H1 (cell line): ENCODE data around the gene FMN2. TPM values are rescaled to one million over a fixed set of nuclear protein-coding genes. Genes with fewer than 3 reads are reported as not detected.

Experiments used
- CBX8 ChIP-seq: fragments of 300-800, 300-1000 bp; sonication (generic); IDR thresholded peaks from 2 replicates; pipeline ENCODE4 v1.7.1; 2016; ENCODE audit warnings: low read depth, low read length, borderline replicate concordance
- EGR1 ChIP-seq: IDR thresholded peaks from 2 replicates; pipeline ENCODE4 v1.6.1; 2011; ENCODE audit warnings: low read depth, low read length, borderline replicate concordance
- EP300 ChIP-seq, 2 experiments: IDR thresholded peaks; 1 replicate in 1 of 2; 2 replicates in 1 of 2; pipeline ENCODE4 v1.6.1; 2011 to 2012; ENCODE audit warnings: low read depth in 2 of 2, low read length in 2 of 2, mild to moderate bottlenecking in 2 of 2, borderline replicate concordance in 1 of 2, inconsistent platforms in 1 of 2, moderate library complexity in 1 of 2
- JUND ChIP-seq: IDR thresholded peaks from 2 replicates; pipeline ENCODE4 v1.6.1; 2011; ENCODE audit warnings: mild to moderate bottlenecking, improper control_type of control experiment, low read length
- NANOG ChIP-seq: IDR thresholded peaks from 2 replicates; pipeline ENCODE4 v1.6.1; 2011; ENCODE audit warnings: low read length, low read depth, mild to moderate bottlenecking, inconsistent platforms; ENCODE audit not compliant: insufficient read depth, poor library complexity, severe bottlenecking
- YY1 ChIP-seq: IDR thresholded peaks from 2 replicates; pipeline ENCODE4 v1.6.1; 2011; ENCODE audit warnings: low read depth, mild to moderate bottlenecking, low read length
- polyA plus RNA-seq, 7 experiments: library from polyadenylated mRNA; depleted of rRNA in 3 of 7; stranded (reverse) in 5 of 7; unstranded in 2 of 7; fragments of >200 nt in 5 of 7; fragments of 200-250 nt in 2 of 7; gene quantifications; 1 replicate in 5 of 7; 2 replicates in 1 of 7; 4 replicates in 1 of 7; pipeline versions ENCODE4 v1.2.1 to v1.2.3, GENCODE V29; 2011 to 2013; ENCODE audit warnings: missing spikeins in 2 of 7, mixed read lengths in 2 of 7
- total RNA-seq: library from RNA; stranded (reverse); fragmentation: NEBNext Ultra II Directional; extraction: Animal tissue kit (Norgen Biotek cat#: 25700); gene quantifications from 2 replicates; pipeline ENCODE4 v1.2.1, GENCODE V29; 2021
- TF ChIP-seq, protein P1 (sequence below): fragments of 300-600 bp; sonication (generic); IDR thresholded peaks from 2 replicates; pipeline ENCODE4 v1.7.1; 2012; ENCODE audit warnings: low read length, moderate library complexity, mild to moderate bottlenecking, inconsistent platforms; ENCODE audit not compliant: insufficient replicate concordance
- TF ChIP-seq, protein P2 (sequence below): IDR thresholded peaks from 2 replicates; pipeline ENCODE4 v1.6.1; 2011; ENCODE audit warnings: low read length, improper control_type of control experiment

The FMN2 gene
- total and polyA plus RNA-seq, 2 of the 8 experiments (the other 6 are each of a cell fraction or from before 2014, with no cell fraction given): 0.83 to 2.0 TPM

DNA sequence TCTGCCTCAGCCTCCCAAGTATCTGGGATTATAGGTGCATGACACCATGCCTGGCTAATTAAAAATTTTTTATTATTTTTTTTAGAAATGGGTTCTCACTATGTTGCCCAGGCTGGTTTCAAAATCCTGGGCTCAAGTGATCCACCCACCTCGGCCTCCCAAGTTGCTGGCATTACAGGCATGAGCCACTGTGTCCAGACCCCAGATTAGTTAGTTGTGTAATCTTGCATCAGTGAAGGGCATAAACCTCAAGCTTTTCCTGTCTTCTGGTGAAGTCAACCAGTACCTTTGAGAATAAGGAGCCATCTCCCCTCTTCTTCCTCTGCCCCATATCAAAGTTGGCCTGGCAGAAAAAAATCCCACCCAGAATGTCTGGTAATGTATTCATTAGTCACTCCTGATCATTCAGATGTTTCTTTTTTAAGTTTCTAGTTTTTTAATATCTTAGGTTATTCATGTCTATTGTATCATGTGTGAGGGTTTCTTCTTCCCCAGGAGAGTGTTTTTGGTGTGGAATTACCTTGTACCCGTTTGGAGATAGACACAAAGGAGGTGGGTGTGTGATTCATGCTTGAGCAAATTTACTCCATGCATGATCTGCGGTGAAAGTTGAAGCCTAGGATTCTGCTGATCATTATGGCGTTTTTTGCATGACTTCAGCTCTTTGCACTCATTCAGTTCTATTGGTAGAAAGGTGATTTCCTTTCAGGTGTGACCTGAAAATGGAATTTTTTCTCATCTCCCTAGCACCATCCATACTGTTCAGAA is 144.0 kb downstream of the FMN2 start (continued):
- TF ChIP-seq, protein P1, sequence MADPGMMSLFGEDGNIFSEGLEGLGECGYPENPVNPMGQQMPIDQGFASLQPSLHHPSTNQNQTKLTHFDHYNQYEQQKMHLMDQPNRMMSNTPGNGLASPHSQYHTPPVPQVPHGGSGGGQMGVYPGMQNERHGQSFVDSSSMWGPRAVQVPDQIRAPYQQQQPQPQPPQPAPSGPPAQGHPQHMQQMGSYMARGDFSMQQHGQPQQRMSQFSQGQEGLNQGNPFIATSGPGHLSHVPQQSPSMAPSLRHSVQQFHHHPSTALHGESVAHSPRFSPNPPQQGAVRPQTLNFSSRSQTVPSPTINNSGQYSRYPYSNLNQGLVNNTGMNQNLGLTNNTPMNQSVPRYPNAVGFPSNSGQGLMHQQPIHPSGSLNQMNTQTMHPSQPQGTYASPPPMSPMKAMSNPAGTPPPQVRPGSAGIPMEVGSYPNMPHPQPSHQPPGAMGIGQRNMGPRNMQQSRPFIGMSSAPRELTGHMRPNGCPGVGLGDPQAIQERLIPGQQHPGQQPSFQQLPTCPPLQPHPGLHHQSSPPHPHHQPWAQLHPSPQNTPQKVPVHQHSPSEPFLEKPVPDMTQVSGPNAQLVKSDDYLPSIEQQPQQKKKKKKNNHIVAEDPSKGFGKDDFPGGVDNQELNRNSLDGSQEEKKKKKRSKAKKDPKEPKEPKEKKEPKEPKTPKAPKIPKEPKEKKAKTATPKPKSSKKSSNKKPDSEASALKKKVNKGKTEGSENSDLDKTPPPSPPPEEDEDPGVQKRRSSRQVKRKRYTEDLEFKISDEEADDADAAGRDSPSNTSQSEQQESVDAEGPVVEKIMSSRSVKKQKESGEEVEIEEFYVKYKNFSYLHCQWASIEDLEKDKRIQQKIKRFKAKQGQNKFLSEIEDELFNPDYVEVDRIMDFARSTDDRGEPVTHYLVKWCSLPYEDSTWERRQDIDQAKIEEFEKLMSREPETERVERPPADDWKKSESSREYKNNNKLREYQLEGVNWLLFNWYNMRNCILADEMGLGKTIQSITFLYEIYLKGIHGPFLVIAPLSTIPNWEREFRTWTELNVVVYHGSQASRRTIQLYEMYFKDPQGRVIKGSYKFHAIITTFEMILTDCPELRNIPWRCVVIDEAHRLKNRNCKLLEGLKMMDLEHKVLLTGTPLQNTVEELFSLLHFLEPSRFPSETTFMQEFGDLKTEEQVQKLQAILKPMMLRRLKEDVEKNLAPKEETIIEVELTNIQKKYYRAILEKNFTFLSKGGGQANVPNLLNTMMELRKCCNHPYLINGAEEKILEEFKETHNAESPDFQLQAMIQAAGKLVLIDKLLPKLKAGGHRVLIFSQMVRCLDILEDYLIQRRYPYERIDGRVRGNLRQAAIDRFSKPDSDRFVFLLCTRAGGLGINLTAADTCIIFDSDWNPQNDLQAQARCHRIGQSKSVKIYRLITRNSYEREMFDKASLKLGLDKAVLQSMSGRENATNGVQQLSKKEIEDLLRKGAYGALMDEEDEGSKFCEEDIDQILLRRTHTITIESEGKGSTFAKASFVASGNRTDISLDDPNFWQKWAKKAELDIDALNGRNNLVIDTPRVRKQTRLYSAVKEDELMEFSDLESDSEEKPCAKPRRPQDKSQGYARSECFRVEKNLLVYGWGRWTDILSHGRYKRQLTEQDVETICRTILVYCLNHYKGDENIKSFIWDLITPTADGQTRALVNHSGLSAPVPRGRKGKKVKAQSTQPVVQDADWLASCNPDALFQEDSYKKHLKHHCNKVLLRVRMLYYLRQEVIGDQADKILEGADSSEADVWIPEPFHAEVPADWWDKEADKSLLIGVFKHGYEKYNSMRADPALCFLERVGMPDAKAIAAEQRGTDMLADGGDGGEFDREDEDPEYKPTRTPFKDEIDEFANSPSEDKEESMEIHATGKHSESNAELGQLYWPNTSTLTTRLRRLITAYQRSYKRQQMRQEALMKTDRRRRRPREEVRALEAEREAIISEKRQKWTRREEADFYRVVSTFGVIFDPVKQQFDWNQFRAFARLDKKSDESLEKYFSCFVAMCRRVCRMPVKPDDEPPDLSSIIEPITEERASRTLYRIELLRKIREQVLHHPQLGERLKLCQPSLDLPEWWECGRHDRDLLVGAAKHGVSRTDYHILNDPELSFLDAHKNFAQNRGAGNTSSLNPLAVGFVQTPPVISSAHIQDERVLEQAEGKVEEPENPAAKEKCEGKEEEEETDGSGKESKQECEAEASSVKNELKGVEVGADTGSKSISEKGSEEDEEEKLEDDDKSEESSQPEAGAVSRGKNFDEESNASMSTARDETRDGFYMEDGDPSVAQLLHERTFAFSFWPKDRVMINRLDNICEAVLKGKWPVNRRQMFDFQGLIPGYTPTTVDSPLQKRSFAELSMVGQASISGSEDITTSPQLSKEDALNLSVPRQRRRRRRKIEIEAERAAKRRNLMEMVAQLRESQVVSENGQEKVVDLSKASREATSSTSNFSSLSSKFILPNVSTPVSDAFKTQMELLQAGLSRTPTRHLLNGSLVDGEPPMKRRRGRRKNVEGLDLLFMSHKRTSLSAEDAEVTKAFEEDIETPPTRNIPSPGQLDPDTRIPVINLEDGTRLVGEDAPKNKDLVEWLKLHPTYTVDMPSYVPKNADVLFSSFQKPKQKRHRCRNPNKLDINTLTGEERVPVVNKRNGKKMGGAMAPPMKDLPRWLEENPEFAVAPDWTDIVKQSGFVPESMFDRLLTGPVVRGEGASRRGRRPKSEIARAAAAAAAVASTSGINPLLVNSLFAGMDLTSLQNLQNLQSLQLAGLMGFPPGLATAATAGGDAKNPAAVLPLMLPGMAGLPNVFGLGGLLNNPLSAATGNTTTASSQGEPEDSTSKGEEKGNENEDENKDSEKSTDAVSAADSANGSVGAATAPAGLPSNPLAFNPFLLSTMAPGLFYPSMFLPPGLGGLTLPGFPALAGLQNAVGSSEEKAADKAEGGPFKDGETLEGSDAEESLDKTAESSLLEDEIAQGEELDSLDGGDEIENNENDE: no peak
- TF ChIP-seq JUND: no peak
- TF ChIP-seq, protein P2, sequence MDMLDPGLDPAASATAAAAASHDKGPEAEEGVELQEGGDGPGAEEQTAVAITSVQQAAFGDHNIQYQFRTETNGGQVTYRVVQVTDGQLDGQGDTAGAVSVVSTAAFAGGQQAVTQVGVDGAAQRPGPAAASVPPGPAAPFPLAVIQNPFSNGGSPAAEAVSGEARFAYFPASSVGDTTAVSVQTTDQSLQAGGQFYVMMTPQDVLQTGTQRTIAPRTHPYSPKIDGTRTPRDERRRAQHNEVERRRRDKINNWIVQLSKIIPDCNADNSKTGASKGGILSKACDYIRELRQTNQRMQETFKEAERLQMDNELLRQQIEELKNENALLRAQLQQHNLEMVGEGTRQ: no peak
- TF ChIP-seq EP300 (IDR thresholded peaks at IDR 0.05; ENCODE audit: borderline replicate concordance in 1 of 2, low read depth in 2 of 2, low read length in 2 of 2): no peak
- TF ChIP-seq EGR1: no peak
- TF ChIP-seq CBX8: no peak
- no peak for TF ChIP-seq NANOG
- TF ChIP-seq YY1: no peak
